GM12873 (cell line): ENCODE results near the gene MYO1A.
A peak's percentile ranks its signal among the peaks of the same experiment; 100 is the strongest.

ENCODE experiments used
- CTCF ChIP-seq: IDR thresholded peaks from 2 replicates; pipeline ENCODE4 v1.5.1; 2012; ENCODE audit warnings: low read depth, mild to moderate bottlenecking, moderate library complexity, low read length, control low read depth; ENCODE audit not compliant: insufficient read depth; ENCODE audit errors: missing control alignments

Gene MYO1A

GRCh38 chr12:57094208-57095160, 44.6 kb upstream of the MYO1A start:
- no peak for TF ChIP-seq CTCF

GRCh38 chr12:57093415-57094207, 43.7 kb upstream of the MYO1A start:
- peak; percentile 70 for TF ChIP-seq CTCF

GRCh38 chr12:57092876-57093414, 43.0 kb upstream of the MYO1A start:
- no peak for TF ChIP-seq CTCF

- TF ChIP-seq CTCF, result no peak
Observed at GRCh38 chr12:57092529-57092862, 42.6 kb upstream of the MYO1A start.

GRCh38 chr12:57091638-57092528, 42.0 kb upstream of the MYO1A start:
- no peak for TF ChIP-seq CTCF

- no peak for TF ChIP-seq CTCF
Observed at GRCh38 chr12:57090924-57091637, 41.2 kb upstream of the MYO1A start.
